Measurements from ENCODE around the gene MUC5B.

Gene MUC5B

GRCh38 chr11:1194231-1194976, 28.5 kb upstream of the MUC5B start:
- TF ChIP-seq CTCF (conservative IDR thresholded peaks at IDR 0.05; ENCODE audit: low read depth, low read length), result no peak
- H3K4me3 ChIP-seq (ENCODE audit: low read length), result no peak overlapping the region
- no peak for DNase-seq (ENCODE audit: low read depth)

- TF ChIP-seq CTCF (conservative IDR thresholded peaks at IDR 0.05; ENCODE audit: low read depth, low read length), result no peak
These were observed 27.7 kb upstream of the MUC5B start for GRCh38 chr11:1194977-1195681.

GRCh38 chr11:1195682-1196515, 27.0 kb upstream of the MUC5B start:
- TF ChIP-seq CTCF (conservative IDR thresholded peaks at IDR 0.05; ENCODE audit: low read depth, low read length), result no peak
- H3K4me3 ChIP-seq (ENCODE audit: low read length), result no peak overlapping the region
- DNase-seq (ENCODE audit: low read depth), result no peak

More at GRCh38 chr11:1194977-1195681, 27.7 kb upstream of the MUC5B start:
- H3K4me3 ChIP-seq (ENCODE audit: low read length), result no peak overlapping the region
- DNase-seq (ENCODE audit: low read depth), result no peak

- DNase-seq (ENCODE audit: low read depth), result no peak
- no peak overlapping the region for H3K4me3 ChIP-seq (ENCODE audit: low read length)
- TF ChIP-seq CTCF (conservative IDR thresholded peaks at IDR 0.05; ENCODE audit: low read depth, low read length), result no peak
These were observed 26.1 kb upstream of the MUC5B start for GRCh38 chr11:1196516-1197391.

GRCh38 chr11:1197431-1197885, 25.4 kb upstream of the MUC5B start:
- DNase-seq (ENCODE audit: low read depth), result no peak
- no peak for TF ChIP-seq CTCF (conservative IDR thresholded peaks at IDR 0.05; ENCODE audit: low read depth, low read length)

GRCh38 chr11:1197886-1198560, 24.8 kb upstream of the MUC5B start:
- no peak for DNase-seq (ENCODE audit: low read depth)
- no peak overlapping the region for H3K4me3 ChIP-seq (ENCODE audit: low read length)
- no peak for TF ChIP-seq CTCF (conservative IDR thresholded peaks at IDR 0.05; ENCODE audit: low read depth, low read length)

More at GRCh38 chr11:1197431-1197885, 25.4 kb upstream of the MUC5B start:
- H3K4me3 ChIP-seq (ENCODE audit: low read length), result no peak overlapping the region

All from retinal pigment epithelial cell (primary cell).